NCI-H1436 (cell line): ENCODE data around the gene MS4A6A.
A peak's percentile ranks its signal among the peaks of the same experiment; 100 is the strongest.
"Not testable (repeated sequence)": the region's sequence is repeated elsewhere in the genome, so short reads cannot be mapped to it uniquely, and the experiment has no call there.

Source experiments
- DNase-seq: peaks from one replicate; lab custom pipeline; 2025; lab: John Stamatoyannopoulos, UW

MS4A6A gene, protein sequence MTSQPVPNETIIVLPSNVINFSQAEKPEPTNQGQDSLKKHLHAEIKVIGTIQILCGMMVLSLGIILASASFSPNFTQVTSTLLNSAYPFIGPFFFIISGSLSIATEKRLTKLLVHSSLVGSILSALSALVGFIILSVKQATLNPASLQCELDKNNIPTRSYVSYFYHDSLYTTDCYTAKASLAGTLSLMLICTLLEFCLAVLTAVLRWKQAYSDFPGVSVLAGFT

DNA sequence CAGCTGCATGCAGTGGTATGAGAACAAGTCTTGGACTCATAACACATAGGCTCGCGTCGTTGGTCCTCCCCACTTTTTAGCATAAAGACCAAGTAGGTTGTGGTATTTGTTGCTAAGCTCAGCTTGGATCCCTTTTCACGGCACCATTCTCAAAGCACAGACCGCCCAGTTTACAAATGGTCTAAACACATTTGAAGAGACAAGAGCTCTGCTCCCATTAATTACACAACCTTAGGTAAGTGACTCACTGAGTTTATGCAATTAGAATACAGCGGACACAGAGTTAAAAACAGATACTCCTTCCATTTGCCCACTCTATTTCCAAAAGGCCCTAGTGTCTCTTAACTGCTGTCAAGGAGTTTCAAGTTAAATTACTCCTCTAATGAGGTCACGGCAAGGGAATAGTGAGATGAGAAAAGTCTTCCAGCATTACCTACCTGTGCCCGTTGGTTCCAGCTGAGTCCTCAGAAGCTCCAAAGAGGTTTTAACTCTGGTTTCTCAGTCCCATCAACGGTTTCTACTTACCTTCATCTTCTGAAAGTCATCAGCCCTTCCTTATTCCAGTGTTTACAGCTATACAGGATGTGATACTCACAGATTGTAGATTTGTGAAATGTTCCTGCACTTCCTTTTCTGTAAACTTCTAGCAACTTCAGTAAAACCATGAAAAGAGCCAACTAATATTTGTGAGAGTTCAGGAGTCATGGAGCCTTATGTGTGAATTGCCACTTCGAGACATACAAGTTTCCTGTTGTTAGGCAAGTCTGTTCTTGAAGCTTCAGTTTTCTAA is at the start of gene MS4A6A:
TSS of gene MS4A6A (minus strand) at position 543 of the 790 bp plus-strand sequence. CDS start 1,356 bp downstream, outside the sequence.
- no peak for DNase-seq

DNA sequence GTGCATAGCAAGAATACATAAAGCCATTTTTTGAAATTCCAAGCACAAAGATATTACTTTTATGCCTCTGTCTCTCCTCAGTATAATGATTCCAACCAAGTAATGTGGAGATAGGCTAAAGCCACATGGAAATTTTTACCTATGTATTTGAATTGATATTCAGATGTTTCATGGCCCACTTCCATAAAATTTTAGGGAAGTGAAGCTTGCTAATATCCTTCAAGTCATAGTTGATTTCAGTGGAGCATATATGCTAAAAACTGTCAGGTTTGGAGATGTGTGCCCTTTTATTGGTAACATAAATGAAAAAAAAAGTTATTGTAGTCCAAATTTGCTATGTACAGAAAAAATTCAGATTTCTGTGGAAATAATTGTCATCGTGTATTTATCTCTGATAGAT is 47.8 kb upstream of the MS4A6A start:
- DNase-seq: no peak

DNA sequence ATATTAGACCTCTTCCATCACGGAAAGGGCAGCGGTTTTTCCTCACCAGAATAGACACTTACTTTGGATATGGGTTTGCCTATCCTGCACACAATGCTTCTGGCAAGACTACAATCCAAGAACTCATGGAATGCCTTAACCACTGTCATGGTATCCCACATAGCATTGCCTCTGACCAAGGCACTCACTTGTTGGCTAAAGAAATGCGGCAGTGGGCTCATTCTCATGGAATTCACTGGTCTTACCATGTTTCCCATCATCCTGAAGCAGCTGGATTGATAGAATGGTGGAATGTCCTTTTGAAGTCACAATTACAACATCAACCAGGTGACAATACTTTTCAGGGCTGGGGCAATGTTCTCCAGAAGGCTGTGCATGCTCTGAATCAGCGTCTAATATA is 39.3 kb upstream of the MS4A6A start:
- DNase-seq: no peak

DNA sequence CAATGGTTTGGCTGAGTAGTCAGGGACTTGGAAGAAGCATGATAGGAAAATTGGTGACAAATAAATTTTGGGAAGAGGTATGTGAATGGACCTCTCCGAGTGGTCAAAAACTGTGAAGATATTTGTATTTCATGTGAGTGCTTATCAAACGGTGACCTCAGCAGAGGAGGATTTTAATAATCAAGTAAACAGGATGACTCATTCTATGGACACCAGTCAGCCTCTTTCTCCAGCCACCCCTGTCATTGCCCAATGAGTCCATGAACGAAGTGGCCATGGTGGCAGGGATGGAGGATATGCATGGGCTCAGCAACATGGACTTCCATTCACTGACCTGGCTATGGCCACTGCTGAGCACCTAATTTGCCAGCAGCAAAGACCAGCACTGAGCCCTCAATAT is 38.8 kb upstream of the MS4A6A start:
- no peak for DNase-seq

DNA sequence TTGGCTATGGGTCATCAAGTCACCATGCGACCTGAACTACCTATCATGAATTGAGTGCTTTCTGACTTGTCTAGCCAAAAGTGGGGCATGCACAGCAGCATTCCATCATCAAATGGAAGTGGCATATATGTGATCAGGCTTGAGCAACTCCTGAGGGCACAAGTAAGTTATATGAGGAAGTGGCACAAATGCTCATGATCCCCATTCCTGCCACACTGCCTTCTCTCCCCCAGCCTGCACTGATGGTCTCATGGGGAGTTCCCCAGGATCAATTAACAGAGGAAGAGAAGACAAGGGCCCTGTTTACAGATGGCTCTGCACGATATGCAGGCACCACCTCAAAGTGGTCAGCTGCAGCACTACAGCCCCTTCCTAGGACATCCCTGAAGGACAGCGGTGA is 38.3 kb upstream of the MS4A6A start:
- no peak for DNase-seq

DNA sequence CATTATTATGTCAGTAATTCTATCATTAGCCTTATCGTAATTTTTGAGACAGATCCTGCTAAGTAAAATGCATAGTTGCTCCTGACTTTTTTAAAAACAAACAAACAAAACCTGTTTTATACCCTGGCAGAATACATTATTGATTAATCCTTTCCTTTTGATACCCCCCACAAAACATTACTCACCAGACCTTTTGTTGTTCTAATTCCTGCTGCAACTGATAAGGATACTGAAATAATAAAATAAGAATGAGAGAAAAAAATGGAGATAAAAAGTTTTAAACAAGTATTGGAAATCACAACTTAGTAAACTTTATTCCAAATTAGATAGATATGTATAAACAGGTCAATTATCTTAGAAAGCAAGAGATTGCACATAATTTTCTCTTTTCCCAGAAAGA is 31.5 kb upstream of the MS4A6A start:
- DNase-seq: no peak

DNA sequence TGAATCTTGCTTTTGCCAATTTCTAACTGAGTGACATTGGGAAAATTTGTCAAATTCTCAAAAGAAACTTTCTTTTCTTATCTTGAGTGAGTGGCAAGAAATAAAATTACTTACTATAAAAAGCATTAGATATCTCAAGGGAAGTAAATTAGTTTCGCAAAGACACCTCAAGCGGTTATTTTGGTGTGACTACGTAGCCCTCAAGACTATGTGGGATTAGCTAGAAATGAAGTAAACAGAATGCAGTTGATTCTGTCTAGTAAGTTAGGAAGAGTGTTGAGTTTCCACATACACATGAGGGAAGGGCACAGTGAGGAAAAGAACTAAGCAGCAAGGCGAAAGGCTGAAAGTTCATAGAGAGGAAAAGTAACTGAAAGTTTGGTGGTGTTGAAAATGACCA is 28.3 kb upstream of the MS4A6A start:
- no peak for DNase-seq

DNA sequence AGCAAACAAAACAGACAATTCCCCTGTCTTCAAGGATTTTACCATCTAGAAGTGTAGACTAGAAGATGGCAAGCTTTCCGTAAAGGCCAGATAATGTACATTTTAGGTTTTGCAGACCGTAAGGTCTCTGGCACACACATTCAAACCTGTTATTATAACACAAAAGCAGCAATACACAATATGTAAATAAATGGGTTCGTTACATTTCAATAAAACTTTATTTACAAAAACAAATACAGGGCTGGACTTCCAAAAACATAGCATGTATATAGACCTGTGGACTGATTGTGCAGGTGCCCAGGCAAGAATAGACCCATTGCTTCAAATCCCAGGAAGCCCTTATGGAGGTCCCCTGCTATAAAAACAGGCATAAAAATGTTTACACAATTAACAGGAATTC is 27.1 kb upstream of the MS4A6A start:
- no peak for DNase-seq

DNA sequence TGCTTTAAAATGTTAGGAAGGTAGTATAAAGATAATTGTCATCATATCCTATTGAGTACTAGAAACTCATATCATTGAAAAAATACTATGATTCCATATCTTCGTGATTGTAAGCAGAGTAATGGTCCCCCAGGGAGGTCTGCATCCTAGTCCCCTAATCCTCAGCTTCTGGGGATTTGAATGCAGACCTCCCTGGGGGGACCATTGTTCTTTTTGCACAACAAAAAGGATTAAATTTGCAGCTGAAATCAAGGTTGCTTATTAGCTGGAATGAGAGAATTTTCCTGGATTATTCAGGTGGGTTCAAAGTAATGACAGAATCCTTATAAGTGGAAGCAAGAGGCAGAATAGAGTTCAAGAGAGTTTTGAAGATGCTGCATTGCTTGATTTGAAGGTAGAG is 26.1 kb upstream of the MS4A6A start:
- no peak for DNase-seq

DNA sequence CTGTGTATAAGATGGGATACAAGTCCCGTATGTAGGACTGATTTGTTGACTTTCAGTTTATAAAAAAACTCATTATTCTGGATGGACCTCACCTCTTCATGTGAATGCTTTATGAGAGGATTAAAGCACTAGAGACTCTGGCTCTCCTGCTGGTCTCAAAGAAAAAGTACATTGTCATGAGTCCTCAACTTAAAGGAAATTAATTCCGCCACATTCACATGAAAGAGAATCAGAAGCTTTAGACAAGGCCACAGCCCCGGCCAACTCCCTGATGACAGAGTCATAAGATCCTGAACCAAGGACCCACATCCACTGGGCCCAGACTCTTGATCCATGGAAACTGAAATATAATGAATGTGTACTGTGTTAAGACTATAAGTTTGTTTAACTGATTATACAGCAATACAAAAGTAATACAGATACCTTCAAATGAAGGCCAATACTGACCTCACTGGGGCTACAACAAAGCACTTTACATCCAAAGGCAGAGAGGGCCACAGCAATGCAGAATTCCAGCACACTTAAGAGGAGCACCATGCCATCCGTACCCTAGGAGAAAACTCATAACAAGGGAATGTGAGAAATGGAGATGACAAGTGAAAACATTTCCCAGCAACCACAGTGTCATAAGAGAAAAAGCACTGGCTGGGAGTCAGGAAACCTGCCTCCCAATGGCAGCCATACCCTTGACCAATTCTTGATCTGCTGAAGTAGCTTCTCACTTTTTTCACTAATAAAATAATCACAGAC is 25.4 kb upstream of the MS4A6A start:
- no peak for DNase-seq

DNA sequence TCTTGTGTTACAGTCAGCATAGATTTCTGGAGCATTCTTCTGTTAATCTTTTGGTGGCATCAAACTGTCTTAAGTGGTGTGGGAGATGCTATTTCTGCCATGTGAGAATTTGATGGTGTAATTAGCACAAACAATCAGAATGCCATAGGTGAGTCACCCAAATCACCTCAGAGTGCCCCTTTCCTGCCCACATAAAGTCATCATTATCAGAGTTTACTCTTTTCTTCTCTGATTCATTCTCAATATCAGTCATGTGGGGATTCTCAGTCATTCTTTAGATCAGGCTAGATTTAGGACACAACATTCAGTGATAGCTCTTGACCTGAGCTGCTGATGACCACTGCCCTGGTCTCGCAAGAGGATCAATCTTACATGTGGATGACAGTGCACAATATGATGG is 23.7 kb upstream of the MS4A6A start:
- no peak for DNase-seq

DNA sequence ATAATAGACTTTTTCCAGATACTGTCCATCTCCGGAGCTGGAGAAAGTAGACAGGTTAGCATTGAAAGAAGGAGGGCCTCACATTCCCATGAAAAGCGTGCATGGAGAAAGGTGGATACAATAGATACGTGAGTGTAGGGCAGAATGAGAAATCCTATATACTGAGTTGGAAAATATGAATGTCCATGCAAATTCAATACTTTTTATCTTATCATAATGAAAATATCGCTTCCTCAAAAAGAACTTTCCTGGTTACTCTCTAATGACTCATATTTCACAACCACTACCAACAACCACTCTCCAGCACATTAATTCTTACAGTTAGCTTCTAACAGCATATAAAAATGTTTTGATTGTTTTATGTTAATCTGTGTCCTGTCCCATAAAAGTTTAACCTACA is 22.0 kb upstream of the MS4A6A start:
- DNase-seq: no peak

DNA sequence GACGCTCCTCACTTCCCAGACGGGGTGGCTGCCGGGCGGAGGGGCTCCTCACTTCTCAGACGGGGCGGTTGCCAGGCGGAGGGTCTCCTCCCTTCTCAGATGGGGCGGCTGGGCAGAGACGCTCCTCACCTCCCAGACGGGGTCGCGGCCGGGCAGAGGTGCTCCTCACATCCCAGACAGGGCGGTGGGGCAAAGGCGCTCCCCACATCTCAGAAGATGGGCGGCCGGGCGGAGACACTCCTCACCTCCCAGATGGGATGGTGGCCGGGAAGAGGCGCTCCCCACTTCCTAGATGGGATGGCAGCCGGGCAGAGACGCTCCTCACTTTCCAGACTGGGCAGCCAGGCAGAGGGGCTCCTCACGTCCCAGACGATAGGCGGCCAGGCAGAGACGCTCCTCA is 18.5 kb upstream of the MS4A6A start:
- not testable (repeated sequence) for DNase-seq

DNA sequence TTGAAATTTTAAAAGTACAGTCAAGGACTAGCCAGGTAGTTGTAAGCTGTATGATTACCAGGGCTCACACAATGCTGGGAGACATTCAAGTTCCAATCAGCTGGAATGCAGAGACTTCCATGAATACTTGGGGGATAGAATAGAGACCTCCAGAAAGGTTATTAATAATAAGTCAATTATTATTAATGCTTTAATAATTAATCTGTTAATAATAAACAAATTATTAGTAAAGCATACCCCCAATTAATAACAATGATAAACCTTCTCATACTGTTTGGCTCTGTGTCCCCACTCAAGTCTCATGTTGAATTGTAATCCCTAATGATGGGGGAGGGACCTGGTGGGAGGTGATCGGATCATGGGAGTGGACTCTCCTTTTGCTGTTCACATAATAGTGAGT is 14.6 kb upstream of the MS4A6A start:
- no peak for DNase-seq

DNA sequence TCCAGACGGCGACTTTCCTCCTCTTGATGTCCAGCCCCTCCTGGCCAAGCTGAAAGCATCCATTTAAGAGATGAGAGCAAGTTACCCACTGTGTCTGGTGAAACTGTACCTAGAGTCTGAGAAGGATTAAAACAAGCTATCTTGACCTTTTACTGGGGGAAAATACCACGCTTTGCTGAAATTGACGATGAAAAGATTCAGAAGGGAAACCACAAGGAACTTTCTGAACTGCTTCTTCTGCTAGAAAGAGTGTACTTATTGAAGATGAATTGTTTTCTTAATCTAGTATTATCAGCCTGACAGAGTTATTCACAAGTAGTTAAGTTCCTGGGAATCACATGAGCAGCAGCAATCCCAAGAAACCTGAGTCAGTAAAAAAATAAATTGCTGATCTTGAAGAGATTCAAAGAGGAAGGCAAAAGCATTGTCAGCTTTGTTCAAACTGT is 13.1 kb upstream of the MS4A6A start:
- DNase-seq: no peak

DNA sequence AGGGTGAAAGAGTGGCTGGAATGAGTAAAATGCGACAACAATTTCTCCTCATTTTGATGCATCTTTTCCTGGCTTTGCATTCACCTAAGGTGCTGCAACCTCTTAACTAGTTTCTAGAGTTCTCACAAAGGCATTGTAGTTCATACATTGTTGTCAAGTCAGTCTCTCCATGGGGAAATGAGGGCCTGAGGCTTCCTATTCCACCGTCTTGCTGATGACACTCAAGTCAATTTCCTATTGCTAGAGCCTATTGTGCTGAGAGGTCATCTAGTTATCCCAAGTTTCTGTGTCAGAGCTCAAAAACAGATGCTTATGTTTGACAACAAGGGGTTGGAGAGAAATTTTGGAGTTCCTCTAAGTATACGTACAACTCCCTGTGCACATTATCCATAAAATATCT is 11.6 kb upstream of the MS4A6A start:
- DNase-seq: no peak

DNA sequence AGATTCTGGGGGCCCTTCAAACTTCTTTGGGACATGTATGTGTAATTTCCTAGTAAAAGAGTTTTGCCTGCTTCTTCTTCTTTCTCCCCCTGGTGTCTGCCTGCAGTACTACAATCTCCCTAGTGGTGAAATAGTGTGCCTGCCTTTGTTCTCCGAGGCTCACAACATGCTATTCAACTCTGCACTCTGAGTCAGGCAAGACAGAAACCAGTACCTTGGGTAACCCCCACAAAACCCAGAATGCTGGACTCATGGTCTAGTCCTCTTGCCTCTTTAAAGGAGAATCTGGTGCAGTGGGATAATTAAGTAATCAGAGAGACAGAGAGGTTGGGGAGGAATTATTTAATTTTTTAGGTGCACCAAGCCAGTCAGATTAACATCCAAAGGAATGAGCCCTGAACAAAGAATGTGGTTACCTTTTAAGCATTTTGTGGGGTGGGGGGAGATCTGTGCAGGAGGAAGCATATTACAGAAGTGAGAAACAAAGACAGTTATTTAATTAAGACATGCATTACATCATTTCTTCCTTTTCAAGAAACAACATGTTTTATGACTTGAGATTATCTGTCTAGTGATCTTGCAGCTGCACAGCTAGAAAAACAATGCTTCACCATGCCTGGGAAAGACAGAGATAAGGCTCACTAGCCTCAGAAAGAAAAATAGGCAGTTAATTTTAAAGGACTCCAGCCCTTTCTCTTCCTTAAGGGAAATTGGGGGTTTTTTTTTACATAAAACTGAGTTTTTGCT is 11.0 kb upstream of the MS4A6A start:
- DNase-seq: peak; percentile 5

DNA sequence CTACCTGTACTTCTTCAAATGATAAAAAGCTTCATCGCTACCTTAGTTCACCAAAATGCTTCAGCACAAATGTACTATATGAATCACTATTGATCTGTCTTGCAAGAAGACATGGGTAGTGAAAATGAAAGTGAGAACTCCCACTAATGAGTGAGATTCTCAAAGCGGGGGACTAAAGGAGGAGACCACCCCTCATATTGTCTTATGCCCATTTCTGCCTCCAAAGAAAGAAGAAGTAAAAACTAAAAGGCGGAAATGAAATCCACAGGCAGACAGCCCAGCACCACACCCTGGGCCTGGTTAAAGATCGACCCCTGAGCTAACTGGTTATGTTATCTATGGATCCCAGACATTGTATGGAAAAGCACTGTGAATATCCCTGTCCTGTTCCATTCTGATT is 9.7 kb upstream of the MS4A6A start:
- not testable (repeated sequence) for DNase-seq

DNA sequence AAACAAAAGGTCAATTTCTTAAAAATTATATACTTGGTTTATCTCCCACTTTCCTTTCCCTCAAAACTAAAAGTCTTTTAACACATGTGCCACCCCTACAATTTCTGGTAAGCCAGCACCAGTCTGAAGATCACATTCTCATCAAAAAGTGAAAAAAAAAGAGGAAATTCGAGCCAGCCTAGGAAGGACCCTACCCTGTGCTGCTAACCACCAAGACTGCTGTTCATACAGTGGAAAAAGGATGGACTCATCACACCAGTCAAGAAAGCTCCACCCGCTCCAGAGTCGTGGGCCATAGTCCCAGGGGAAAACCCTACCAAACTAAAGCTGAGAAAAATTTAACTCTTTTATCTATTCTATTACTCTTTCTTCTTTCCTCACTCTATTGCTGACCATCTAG is 5.6 kb upstream of the MS4A6A start:
- DNase-seq: not testable (repeated sequence)

DNA sequence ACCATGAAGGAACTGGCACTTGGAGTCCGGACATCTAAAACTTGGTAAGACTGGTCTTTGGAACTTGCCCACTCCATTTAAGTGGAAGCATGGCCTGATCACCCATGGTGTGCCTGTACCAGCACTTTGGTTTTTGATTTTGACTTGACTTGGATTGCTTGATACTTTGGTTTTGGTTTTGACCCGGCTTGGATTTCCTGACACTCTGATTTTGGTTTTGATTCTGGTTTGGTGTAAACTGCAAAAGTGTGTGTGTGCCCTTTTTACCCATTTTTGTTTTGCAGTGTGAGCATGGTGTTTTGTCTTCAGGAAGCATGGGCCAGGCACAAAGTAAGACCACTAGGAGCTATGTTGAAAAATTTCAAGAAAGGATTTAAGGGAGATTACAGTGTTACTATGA is 3.2 kb upstream of the MS4A6A start:
- not testable (repeated sequence) for DNase-seq

DNA sequence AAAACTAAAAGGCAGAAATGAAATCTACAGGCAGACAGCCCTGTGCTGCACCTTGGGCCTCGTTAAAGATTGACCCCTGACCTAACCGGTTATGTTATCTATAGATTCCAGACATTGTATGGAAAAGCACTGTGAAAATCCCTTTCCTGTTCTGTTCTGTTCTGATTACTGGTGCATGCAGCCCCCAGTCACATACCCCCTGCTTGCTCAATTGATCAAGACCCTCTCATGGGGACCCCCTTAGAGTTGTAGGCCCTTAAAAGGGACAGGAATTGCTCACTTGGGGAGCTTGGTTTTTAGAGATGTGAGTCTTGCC is 2.6 kb upstream of the MS4A6A start:
- DNase-seq: not testable (repeated sequence)

DNA sequence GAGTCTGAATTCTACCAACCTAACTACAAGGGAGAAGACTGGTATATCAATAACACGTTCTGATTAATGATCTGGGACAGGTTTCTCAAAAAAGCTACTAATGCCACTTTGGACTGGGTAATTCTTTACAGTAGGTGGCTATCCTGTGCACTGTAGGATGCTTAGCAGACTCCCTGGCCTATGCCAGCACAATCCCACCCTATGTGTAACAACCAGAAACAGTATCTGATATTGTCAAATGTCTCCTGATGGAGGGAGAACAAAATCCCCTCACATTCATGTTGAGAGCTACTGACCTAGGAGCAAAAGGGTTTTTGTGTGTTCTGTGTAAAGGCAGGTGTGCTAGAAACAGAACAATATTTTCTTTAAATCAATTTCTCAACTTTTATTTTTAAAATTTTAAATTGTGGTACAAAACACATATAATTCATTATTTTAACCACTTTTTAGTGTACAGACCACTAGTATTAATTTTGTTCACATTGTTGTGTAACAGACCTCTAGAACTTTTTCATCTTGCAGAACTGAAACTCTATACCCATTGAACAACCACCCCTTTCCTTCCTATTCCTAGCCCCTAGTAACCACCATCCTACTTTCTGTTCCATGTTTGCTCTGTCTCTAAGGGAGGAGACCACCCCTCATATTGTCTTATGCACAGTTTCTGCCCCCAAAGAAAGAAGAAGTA is 2.1 kb upstream of the MS4A6A start:
- DNase-seq: no peak
